Measurements from ENCODE around the gene SMAD6.

The SMAD6 gene

GRCh38 chr15:66801266-66801665 is 99.2 kb downstream of the SMAD6 start:
- no peak for DNase-seq

- no peak for DNase-seq
These were observed 100.3 kb downstream of the SMAD6 start for GRCh38 chr15:66802025-66803001.

GRCh38 chr15:66803182-66803729 is 101.2 kb downstream of the SMAD6 start:
- no peak for DNase-seq

GRCh38 chr15:66803749-66804148 is 101.7 kb downstream of the SMAD6 start:
- no peak for DNase-seq

- no peak for DNase-seq
These were observed 103.3 kb downstream of the SMAD6 start for GRCh38 chr15:66805202-66805885.

- DNase-seq = no peak
These were observed 106.3 kb downstream of the SMAD6 start for GRCh38 chr15:66808181-66808824.

- DNase-seq = no peak
These were observed 107.6 kb downstream of the SMAD6 start for GRCh38 chr15:66809664-66810063.

GRCh38 chr15:66815318-66815717 is 113.3 kb downstream of the SMAD6 start:
- DNase-seq = peak in 1 of 2 experiments; percentile 33

GRCh38 chr15:66816201-66816600 is 114.2 kb downstream of the SMAD6 start:
- no peak for DNase-seq

GRCh38 chr15:66819084-66819483 is 117.0 kb downstream of the SMAD6 start:
- no peak for DNase-seq

GRCh38 chr15:66820481-66821176 is 118.6 kb downstream of the SMAD6 start:
- no peak for DNase-seq

- DNase-seq = no peak
These were observed 119.3 kb downstream of the SMAD6 start for GRCh38 chr15:66821307-66821706.

GRCh38 chr15:66822114-66822513 is 120.1 kb downstream of the SMAD6 start:
- no peak for DNase-seq

- no peak for DNase-seq
These were observed 120.5 kb downstream of the SMAD6 start for GRCh38 chr15:66822576-66822975.

- DNase-seq = no peak
These were observed 121.6 kb downstream of the SMAD6 start for GRCh38 chr15:66823601-66824000.

GRCh38 chr15:66824424-66824823 is 122.4 kb downstream of the SMAD6 start:
- DNase-seq = no peak

- no peak for DNase-seq
These were observed 123.1 kb downstream of the SMAD6 start for GRCh38 chr15:66825139-66825538.

GRCh38 chr15:66825731-66826130 is 123.7 kb downstream of the SMAD6 start:
- no peak for DNase-seq

GRCh38 chr15:66826507-66826906 is 124.5 kb downstream of the SMAD6 start:
- DNase-seq = no peak

GRCh38 chr15:66827039-66827697 is 125.1 kb downstream of the SMAD6 start:
- no peak for DNase-seq

- no peak for DNase-seq
These were observed 125.6 kb downstream of the SMAD6 start for GRCh38 chr15:66827698-66828055.

Measured in Kasumi-1 (cell line).